ENCODE data around the gene UBE2G2.

UBE2G2 gene

GRCh38 chr21:44814498-44815023 is 12.9 kb upstream of the UBE2G2 start:
- DNase-seq = no peak

DNA sequence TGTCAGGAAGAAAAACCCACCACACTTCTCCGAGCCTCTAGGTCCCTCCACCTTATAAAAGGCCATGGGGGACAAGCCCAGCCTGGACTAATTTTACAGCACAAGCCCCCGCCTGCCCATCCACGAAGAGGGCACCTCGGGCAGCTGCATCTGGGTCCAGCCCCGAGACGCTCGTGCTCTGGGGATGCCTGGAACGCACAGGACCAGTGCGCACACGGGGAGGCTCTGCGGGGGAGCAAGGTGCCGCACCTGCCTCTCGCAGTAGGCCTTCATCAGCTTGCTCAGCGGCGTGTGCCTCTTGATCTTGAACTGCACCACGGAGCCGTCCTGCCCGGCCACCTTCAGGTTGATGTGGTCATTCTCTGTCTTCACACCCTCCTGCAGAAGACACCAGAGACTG is 12.1 kb upstream of the UBE2G2 start:
- DNase-seq = no peak

GRCh38 chr21:44813149-44813548 is 11.5 kb upstream of the UBE2G2 start:
- no peak for DNase-seq

GRCh38 chr21:44812640-44813039 is 11.0 kb upstream of the UBE2G2 start:
- no peak for DNase-seq

DNA sequence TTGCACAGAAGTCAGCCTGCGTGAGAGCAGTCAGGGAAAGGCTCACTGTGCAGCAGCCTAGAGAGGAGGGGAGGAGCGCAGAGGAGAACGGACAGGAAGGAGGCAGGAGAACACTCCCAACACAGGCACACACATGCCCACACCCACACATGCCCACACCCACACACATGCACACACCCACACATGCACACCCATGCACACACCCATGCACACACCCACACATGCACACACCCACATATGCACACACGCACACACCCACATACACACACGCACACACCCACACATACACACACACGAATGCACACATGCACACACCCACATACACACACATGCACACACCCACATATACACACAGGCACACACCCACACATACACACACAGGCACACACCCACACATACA is 9.2 kb upstream of the UBE2G2 start:
- no peak for DNase-seq

DNA sequence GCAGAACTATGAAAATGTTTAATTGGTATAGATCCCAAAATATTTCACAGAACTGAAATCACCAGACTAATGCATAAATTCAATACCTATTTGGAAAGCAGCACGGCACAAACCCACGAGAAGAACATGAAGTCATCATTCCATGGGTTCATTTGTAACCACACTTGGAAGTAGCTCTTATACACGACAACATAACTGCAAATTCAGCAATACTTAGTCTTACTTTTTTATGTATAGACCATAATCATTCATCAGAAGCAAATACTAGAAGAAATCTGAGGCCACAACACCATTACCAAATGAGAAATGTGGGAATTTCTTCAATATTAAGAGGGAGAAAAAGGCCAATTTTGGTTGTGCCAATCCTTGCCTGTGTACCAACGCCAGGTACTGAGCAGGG is 4.2 kb upstream of the UBE2G2 start:
- DNase-seq = no peak

- DNase-seq = no peak
These were observed 3.6 kb upstream of the UBE2G2 start for GRCh38 chr21:44805226-44805625.

- no peak for DNase-seq
These were observed 3.1 kb upstream of the UBE2G2 start for GRCh38 chr21:44804762-44805161.

DNA sequence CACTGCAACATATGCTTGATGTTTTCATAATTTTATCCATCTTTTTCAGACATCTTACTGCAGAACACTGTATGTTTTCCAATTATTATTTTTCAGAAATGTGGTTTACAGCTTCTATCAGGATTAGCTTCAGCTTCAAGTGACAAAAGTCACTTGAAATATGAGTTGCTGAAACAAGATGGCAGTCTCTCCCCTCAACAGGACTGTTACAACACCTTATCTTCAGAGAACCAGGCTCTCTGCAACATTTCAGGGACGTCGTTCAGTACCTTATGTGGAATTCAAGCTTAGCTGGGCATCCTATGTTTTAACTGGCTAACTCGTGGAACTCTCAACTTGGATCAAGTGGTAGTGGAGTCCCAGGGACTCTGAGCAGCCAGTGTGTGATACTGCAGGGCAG is 2.0 kb upstream of the UBE2G2 start:
- no peak for DNase-seq

DNA sequence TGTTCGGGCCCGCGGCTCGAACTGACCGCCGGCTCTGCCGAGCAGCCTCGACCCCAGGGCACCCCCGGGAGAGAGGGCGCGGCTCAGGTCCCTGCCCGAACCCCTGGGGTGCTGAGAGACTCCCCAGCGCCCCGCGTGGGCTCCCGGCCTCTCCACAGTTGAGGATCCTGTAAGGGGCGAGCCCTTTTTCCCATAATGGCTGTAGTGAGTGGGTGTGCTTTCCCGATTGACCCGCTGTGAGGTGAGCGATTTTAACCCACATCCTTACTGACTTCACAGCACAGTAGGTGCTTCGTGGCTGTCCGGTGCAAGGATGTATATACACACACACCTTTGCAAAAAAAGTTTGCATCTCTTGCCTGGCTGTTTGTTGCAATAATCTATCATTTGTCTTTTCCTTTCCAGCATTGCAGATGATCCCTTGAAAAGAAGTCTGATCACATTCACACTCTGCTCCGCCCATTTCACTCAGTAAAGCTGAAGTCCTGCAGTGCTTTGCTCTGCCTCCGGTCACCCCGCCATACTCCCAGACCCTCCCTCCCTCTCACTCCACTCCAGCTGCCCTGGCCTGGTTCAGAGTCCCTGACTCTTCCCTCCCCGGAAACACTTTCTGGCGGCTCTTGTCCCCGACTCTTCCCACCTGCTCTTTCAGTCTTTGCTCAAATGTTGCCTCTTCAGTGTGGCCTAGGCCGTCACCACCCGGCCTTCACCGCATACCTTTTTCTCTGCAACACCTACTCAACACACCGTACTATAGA is 955 bp upstream of the UBE2G2 start:
- DNase-seq = no peak

DNA sequence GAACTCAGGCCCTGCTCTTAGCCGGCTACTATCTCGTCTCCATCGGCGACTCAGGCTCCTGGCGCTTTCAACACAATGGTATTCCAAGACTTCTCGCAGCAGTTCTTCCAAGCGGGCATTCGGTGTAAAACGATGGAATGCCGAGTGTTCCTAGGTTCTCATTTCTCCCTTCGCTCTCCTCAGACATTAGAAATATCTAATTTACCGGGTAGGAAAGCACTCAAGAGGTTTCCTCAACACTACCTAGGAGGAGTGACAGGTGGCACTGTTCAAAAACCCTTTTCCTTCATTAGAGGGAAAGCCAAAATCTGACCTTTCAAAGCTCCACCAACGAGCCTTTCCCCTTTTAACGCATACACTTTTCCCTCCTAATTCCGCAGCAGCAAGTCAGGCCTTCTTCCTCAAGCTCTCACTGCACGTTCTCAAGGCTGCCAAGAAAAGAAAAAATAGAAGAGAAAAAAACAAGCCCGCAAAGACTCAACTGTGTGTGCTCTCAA is 601 bp downstream of the UBE2G2 start:
- DNase-seq = peak; percentile 44

DNA sequence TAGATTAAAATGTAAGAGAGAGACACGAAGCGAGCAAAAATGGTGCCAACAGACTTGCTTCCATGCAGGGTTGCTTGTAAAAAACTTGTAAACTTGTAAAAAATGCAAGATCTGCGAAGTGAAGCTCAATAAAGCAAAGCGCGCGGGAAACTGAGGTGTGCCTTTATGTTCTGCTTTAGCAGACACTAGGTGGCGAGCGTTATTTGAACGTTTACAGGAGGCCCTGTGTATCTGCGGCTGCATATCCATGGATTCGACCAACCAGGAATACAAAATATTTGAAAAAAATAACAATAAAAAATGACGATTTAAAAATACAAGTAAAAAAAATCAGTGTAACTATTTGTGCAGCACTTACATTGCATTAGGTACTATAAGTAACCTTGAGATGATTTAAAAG is 1.5 kb downstream of the UBE2G2 start:
- no peak for DNase-seq

GRCh38 chr21:44799646-44800045 is 2.0 kb downstream of the UBE2G2 start:
- DNase-seq = no peak

- DNase-seq = no peak
These were observed 3.8 kb downstream of the UBE2G2 start for GRCh38 chr21:44797775-44798174.

GRCh38 chr21:44795342-44795741 is 6.3 kb downstream of the UBE2G2 start:
- no peak for DNase-seq

DNA sequence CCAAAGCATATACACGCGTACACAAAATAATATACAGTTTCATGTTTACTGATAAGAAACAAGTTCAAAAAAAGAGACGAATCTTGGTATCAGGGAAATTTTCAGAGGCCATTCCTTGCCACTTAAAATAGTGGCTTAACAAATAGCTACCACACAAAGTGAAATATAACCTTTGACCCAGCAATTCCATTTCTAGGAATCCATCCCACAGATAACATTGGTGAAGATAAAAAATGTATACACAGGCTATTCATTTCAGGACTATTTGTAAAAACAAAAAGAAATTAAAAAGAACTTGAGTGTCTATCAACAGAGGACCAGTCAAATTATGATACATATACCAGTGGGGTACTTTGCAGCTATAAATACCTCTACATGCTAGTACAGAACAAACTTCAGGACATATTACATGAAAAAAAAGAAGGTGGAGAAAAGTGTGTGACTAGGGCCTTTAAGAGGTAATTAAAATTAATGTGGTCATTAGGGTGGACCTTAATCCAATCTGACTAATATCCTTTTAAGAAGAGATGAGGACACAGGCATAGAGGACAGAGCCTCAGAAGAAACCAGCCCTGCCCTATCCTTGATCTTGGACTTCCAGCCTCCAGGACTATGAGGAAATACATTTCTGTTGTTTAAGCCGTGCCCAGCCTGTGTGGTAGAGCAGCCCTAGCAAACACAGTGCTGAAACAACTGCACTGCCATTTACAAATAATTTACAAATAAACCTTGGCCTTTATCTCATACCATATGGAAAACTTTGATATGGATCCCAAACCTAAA is 7.8 kb downstream of the UBE2G2 start:
- DNase-seq = no peak

- DNase-seq = peak; percentile 59
These were observed 8.7 kb downstream of the UBE2G2 start for GRCh38 chr21:44792702-44793591.

GRCh38 chr21:44791993-44792392 is 9.6 kb downstream of the UBE2G2 start:
- DNase-seq = no peak

DNA sequence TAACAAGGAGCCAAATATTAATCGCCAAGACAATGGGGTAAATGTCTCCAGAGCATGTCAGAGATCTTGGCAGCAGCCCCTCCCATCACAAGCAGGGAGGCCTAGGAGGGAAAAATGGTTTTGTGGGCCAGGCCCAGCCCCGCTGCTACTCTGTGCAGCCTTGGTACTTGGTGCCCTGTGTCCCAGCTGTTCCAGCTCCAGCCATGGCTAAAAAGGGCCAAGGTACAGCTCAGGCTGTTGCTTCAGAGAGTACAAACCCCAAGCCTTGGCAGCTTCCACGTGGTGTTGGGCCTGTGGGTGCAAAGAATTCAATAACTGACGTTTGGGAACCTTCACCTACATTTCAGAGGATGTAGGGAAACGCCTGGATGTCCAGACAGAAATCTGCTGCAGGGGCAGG is 10.4 kb downstream of the UBE2G2 start:
- no peak for DNase-seq

- no peak for DNase-seq
These were observed 11.3 kb downstream of the UBE2G2 start for GRCh38 chr21:44790368-44790767.

GRCh38 chr21:44789880-44790279 is 11.7 kb downstream of the UBE2G2 start:
- DNase-seq = no peak

DNA sequence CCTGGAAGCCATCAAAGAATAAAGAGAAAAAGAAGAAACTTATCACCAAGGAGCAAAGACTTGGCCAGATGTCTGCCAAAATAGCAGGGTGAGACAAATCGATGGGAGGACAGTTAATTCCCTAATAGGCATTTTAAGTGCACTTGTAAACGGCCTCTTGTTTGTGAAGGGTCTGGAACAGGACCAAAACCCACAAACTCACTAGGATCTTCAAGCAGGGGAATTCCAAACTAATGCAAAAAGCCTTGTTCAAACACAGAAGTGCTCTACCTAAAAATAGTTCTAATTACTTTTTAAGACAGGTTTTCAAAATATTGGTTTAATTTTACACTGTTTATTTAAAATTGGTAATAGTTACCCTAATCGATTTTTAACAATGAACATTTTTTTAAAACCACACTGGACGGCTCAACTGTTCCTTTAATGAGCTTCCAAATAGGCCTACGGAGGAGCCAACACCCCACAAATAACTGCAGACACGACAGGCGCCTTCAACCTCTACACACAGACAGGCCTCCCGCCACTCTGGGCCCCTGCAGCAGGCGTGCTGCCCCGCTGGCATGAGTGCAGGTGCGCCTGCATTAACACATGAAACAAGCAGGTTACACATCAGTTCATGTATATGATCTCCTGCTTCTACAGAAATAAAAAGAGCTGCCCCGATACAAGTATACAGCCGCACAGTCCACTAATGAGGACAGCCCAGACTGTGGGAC is 15.8 kb downstream of the UBE2G2 start:
- no peak for DNase-seq
